SK-N-SH treated with all-trans-retinoic acid at 6 μM for 48 hours (cell line): ENCODE results near the gene SMYD3.

ENCODE experiments used
- ATAC-seq: fragments of 200-7000 bp; cut with Tn5 transposase; 3 replicates; pipeline ENCODE4 v1.9.1; 2020; ENCODE audit warnings: mild to moderate bottlenecking, moderate library complexity
- ARNTL ChIP-seq: fragments of 450-650 bp; formaldehyde crosslinking; IDR thresholded peaks from 2 replicates; pipeline ENCODE4 v1.5.0; 2020; ENCODE audit warnings: low read depth, mild to moderate bottlenecking, moderate library complexity, borderline replicate concordance
- BACH2 ChIP-seq: fragments of 250-450 bp; sonication (Bioruptor Pico); IDR thresholded peaks from 2 replicates; pipeline ENCODE4 v1.9.0; 2021; ENCODE audit warnings: mild to moderate bottlenecking, borderline replicate concordance
- CREB5 ChIP-seq: fragments of 250-450 bp; sonication (Bioruptor Pico); IDR thresholded peaks from 2 replicates; pipeline ENCODE4 v1.5.1; 2020; ENCODE audit warnings: low read depth, mild to moderate bottlenecking, moderate library complexity
- CSDC2 ChIP-seq: fragments of 250-450 bp; sonication (Bioruptor Pico); IDR thresholded peaks from 2 replicates; pipeline ENCODE4 v1.5.0; 2020; ENCODE audit warnings: mild to moderate bottlenecking, moderate library complexity
- ESRRG ChIP-seq: fragments of 250-450 bp; sonication (Bioruptor Pico); IDR thresholded peaks from 2 replicates; pipeline ENCODE4 v1.6.1; 2021; ENCODE audit warnings: mild to moderate bottlenecking
- GLIS3 ChIP-seq: fragments of 250-450 bp; sonication (Bioruptor Pico); IDR thresholded peaks from 2 replicates; pipeline ENCODE4 v1.5.0; 2020; ENCODE audit warnings: mild to moderate bottlenecking, moderate library complexity
- ISL1 ChIP-seq: fragments of 250-450 bp; sonication (Bioruptor Pico); IDR thresholded peaks from 2 replicates; pipeline ENCODE4 v2.1.2; 2022; ENCODE audit warnings: mild to moderate bottlenecking, moderate library complexity
- OSR1 ChIP-seq: fragments of 250-450 bp; sonication (Bioruptor Pico); IDR thresholded peaks from 2 replicates; pipeline ENCODE4 v1.8.0; 2022; ENCODE audit warnings: moderate library complexity, mild to moderate bottlenecking, inconsistent platforms
- PATZ1 ChIP-seq: fragments of 250-450 bp; sonication (Bioruptor Pico); IDR thresholded peaks from 2 replicates; pipeline ENCODE4 v1.8.0; 2020; ENCODE audit warnings: mild to moderate bottlenecking, moderate library complexity, borderline replicate concordance
- POU6F1 ChIP-seq: fragments of 250-450 bp; sonication (Bioruptor Pico); IDR thresholded peaks from 2 replicates; pipeline ENCODE4 v1.8.0; 2021; ENCODE audit warnings: low read depth, mild to moderate bottlenecking, moderate library complexity, borderline replicate concordance
- PPARA ChIP-seq: fragments of 250-450 bp; sonication (Bioruptor Pico); IDR thresholded peaks from 2 replicates; pipeline ENCODE4 v1.5.0; 2020; ENCODE audit warnings: mild to moderate bottlenecking, borderline replicate concordance
- RARB ChIP-seq: fragments of 250-450 bp; sonication (Bioruptor Pico); IDR thresholded peaks from 2 replicates; pipeline ENCODE4 v1.8.0; 2021; ENCODE audit warnings: mild to moderate bottlenecking, moderate library complexity
- SNAI2 ChIP-seq: fragments of 250-450 bp; sonication (Bioruptor Pico); IDR thresholded peaks from 2 replicates; pipeline ENCODE4 v1.5.0; 2020; ENCODE audit warnings: mild to moderate bottlenecking, moderate library complexity
- TCF4 ChIP-seq: fragments of 250-450 bp; sonication (Bioruptor Pico); IDR thresholded peaks from 2 replicates; pipeline ENCODE4 v1.8.0; 2021; ENCODE audit warnings: mild to moderate bottlenecking, moderate library complexity, borderline replicate concordance
- TSHZ2 ChIP-seq: fragments of 250-450 bp; sonication (Bioruptor Pico); IDR thresholded peaks from 2 replicates; pipeline ENCODE4 v1.5.0; 2020; ENCODE audit warnings: mild to moderate bottlenecking, moderate library complexity
- ZC3H10 ChIP-seq: fragments of 250-450 bp; sonication (Bioruptor Pico); IDR thresholded peaks from 2 replicates; pipeline ENCODE4 v1.5.1; 2021; ENCODE audit warnings: mild to moderate bottlenecking, moderate library complexity
- ZFP3 ChIP-seq: fragments of 250-450 bp; sonication (Bioruptor Pico); IDR thresholded peaks from 2 replicates; pipeline ENCODE4 v1.5.0; 2020; ENCODE audit warnings: mild to moderate bottlenecking, moderate library complexity
- ZFP30 ChIP-seq: fragments of 450-650 bp; formaldehyde crosslinking; IDR thresholded peaks from 2 replicates; pipeline ENCODE4 v1.5.0; 2022; ENCODE audit warnings: mild to moderate bottlenecking, moderate library complexity
- ZNF565 ChIP-seq: fragments of 450-650 bp; formaldehyde crosslinking; conservative IDR thresholded peaks from 2 replicates; pipeline ENCODE4 v1.5.0; 2020; ENCODE audit warnings: low read depth, mild to moderate bottlenecking, moderate library complexity
- ZNF70 ChIP-seq: fragments of 450-650 bp; formaldehyde crosslinking; IDR thresholded peaks from 2 replicates; pipeline ENCODE4 v1.5.0; 2020; ENCODE audit warnings: mild to moderate bottlenecking, moderate library complexity
- ZNF8 ChIP-seq: fragments of 450-650 bp; formaldehyde crosslinking; IDR thresholded peaks from 2 replicates; pipeline ENCODE4 v1.5.0; 2020; ENCODE audit warnings: mild to moderate bottlenecking, moderate library complexity

SMYD3 gene

GRCh38 chr1:246382589-246383238 lies 124.4 kb downstream of the SMYD3 start:
- no peak for ATAC-seq
- TF ChIP-seq ZFP30 (no peak), PATZ1 (CRISPR knock-in tag) (no peak), ESRRG (CRISPR knock-in tag) (no peak), SNAI2 (no peak), ZNF565 (CRISPR knock-in tag) (no peak), PPARA (CRISPR knock-in tag) (no peak), ZNF8 (no peak), POU6F1 (CRISPR knock-in tag) (no peak), BACH2 (no peak), CREB5 (CRISPR knock-in tag) (no peak)

GRCh38 chr1:246381452-246381851 lies 125.6 kb downstream of the SMYD3 start:
- ATAC-seq: no peak
- TF ChIP-seq CSDC2 (no peak), OSR1 (CRISPR knock-in tag) (no peak), CREB5 (CRISPR knock-in tag) (no peak), GLIS3 (CRISPR knock-in tag) (no peak), ZNF565 (CRISPR knock-in tag) (no peak), RARB (CRISPR knock-in tag) (no peak), ZFP3 (no peak), ZNF70 (CRISPR knock-in tag) (no peak)

GRCh38 chr1:246377625-246378153 lies 129.4 kb downstream of the SMYD3 start:
- TF ChIP-seq ZFP30 (no peak), CSDC2 (no peak), ISL1 (CRISPR knock-in tag) (no peak), TSHZ2 (no peak), RARB (CRISPR knock-in tag) (no peak), BACH2 (no peak), TCF4 (CRISPR knock-in tag) (no peak), ARNTL (CRISPR knock-in tag) (no peak), OSR1 (CRISPR knock-in tag) (no peak), ZNF8 (no peak), ZNF565 (CRISPR knock-in tag) (no peak), ZC3H10 (CRISPR knock-in tag) (no peak), PPARA (CRISPR knock-in tag) (no peak), ZFP3 (no peak)
- ATAC-seq: no peak
